ENCODE measurements around the gene STARD9. TPM values are rescaled to one million over a fixed set of nuclear protein-coding genes. Genes with fewer than 3 reads are reported as not detected.

The STARD9 gene
- total RNA-seq, 1 experiment from 2014 or later = 1.7 TPM

DNA sequence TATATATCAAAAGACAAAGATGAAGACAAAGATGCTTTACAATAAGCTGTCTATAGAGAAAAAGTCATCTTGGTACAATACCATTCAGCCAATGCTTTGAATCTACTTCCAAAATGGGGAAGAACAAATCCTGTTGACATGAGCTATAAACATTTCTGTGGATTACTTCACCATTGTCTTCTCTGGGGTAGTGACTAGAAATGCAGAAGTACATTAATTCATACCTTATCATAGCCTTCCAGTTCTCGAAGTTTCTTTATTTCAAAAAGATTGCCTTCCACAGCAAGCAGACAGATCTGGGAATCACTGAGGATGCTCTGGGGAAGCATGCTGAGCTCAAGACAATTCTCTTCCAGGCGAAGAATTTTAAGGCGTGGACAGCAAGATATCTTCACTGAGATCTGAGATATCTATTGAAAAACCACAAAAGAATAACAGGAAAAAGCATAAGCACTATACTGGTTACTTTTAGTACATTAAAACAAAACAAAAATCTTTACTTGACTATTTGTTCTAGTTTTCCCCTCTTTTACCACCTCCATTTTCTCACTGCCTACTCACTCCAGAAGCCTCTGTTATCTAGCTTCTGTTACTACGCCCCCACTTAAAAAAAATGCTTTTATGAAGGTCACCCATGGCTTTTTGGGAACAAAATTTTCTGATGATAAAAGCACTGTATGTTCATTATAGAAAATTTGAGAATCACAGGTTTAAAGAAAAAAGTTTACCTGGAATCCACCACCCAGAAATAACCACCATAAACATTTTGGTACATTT, 30.4 kb upstream of the STARD9 start:
- Histone ChIP-seq H2AFZ (no peak overlapping the region), H3K4me1 (replicated peaks; ENCODE audit: insufficient read depth) (peaks cover 13% of the 10 kb centered on the region), H3K4me3 (no peak overlapping the region), H3K27me3 (ENCODE audit: insufficient read depth, low read depth) (no peaks in the 10 kb centered on the region), H3K9me3 (ENCODE audit: insufficient read depth, low read depth) (no peaks in the 10 kb centered on the region), H3K9me2 (ENCODE audit: insufficient read depth) (no peaks in the 10 kb centered on the region), H3K4me2 (no peak overlapping the region), H3K79me2 (ENCODE audit: low read depth) (peaks cover 10% of the 10 kb centered on the region), H3K36me3 (ENCODE audit: low read depth) (no peaks in the 10 kb centered on the region), H3K27ac (no peak overlapping the region), H3F3A (ENCODE audit: insufficient read depth, low read depth) (no peaks in the 10 kb centered on the region), H4K20me1 (ENCODE audit: insufficient read depth) (no peaks in the 10 kb centered on the region)
- TF ChIP-seq EZH2 (IDR thresholded peaks at IDR 0.05; ENCODE audit: low read depth) = no peak
- TF ChIP-seq, protein P1, sequence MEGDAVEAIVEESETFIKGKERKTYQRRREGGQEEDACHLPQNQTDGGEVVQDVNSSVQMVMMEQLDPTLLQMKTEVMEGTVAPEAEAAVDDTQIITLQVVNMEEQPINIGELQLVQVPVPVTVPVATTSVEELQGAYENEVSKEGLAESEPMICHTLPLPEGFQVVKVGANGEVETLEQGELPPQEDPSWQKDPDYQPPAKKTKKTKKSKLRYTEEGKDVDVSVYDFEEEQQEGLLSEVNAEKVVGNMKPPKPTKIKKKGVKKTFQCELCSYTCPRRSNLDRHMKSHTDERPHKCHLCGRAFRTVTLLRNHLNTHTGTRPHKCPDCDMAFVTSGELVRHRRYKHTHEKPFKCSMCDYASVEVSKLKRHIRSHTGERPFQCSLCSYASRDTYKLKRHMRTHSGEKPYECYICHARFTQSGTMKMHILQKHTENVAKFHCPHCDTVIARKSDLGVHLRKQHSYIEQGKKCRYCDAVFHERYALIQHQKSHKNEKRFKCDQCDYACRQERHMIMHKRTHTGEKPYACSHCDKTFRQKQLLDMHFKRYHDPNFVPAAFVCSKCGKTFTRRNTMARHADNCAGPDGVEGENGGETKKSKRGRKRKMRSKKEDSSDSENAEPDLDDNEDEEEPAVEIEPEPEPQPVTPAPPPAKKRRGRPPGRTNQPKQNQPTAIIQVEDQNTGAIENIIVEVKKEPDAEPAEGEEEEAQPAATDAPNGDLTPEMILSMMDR (conservative IDR thresholded peaks at IDR 0.05) = no peak
- ChIA-PET CTCF (no interaction called here), POLR2A (ENCODE audit: unreplicated experiment) (no interaction called here)
- no peak for DNase-seq
- no TSS peak for BruUV-seq (replicated peaks)
- intact Hi-C loops (cut with micrococcal nuclease; ENCODE audit: unreplicated experiment) = no loop called here

DNA sequence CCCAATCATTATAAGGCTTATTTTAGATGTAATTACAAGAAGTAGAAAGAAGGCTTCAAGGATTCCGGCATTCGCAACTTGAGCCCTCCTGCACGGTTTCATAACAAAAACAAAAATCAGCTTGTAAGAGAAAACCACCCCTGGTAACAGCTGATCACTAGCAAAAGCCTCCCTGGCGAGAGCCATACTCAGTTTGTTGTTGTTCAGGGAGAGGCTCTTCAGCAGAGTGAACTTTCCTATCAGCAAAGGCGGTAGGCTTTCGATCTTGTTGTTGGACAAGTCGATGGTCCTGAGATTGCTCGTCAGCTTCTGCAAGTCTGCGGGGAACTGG, 27.5 kb upstream of the STARD9 start:
- POLR2A ChIA-PET (ENCODE audit: unreplicated experiment) = interaction anchor here (0.6 to 0.7 kb wide), 2 partner anchors 385 to 643 kb away, joined by 3 to 4 read pairs; no protein-coding TSS in a partner anchor
- Histone ChIP-seq H3K79me2 (ENCODE audit: low read depth) (peaks cover 19% of the 10 kb centered on the region), H3F3A (ENCODE audit: insufficient read depth, low read depth) (no peaks in the 10 kb centered on the region), H3K4me2 (peak overlapping the region; percentile 86), H4K20me1 (ENCODE audit: insufficient read depth) (no peaks in the 10 kb centered on the region), H3K9me2 (ENCODE audit: insufficient read depth) (no peaks in the 10 kb centered on the region), H3K27ac (peak overlapping the region; percentile 40; the same call in 1 of the 2 replicates), H3K36me3 (ENCODE audit: low read depth) (no peaks in the 10 kb centered on the region), H3K27me3 (ENCODE audit: insufficient read depth, low read depth) (no peaks in the 10 kb centered on the region), H3K4me3 (peak overlapping the region; percentile 87), H3K4me1 (replicated peaks; ENCODE audit: insufficient read depth) (peaks cover 15% of the 10 kb centered on the region), H3K9me3 (ENCODE audit: insufficient read depth, low read depth) (no peaks in the 10 kb centered on the region), H2AFZ (peak overlapping the region; percentile 97)
- BruUV-seq (replicated peaks) = no TSS peak
- DNase-seq = no peak
- TF ChIP-seq, protein P1 (conservative IDR thresholded peaks at IDR 0.05) = no peak
- TF ChIP-seq EZH2 (IDR thresholded peaks at IDR 0.05; ENCODE audit: low read depth) = no peak
- CTCF ChIA-PET = no interaction called here
- intact Hi-C loops (cut with micrococcal nuclease; ENCODE audit: unreplicated experiment) = loop anchor here (2.0 kb wide), 3 partner anchors 57 to 379 kb away; partner anchors contain the start of gene ZNF106

DNA sequence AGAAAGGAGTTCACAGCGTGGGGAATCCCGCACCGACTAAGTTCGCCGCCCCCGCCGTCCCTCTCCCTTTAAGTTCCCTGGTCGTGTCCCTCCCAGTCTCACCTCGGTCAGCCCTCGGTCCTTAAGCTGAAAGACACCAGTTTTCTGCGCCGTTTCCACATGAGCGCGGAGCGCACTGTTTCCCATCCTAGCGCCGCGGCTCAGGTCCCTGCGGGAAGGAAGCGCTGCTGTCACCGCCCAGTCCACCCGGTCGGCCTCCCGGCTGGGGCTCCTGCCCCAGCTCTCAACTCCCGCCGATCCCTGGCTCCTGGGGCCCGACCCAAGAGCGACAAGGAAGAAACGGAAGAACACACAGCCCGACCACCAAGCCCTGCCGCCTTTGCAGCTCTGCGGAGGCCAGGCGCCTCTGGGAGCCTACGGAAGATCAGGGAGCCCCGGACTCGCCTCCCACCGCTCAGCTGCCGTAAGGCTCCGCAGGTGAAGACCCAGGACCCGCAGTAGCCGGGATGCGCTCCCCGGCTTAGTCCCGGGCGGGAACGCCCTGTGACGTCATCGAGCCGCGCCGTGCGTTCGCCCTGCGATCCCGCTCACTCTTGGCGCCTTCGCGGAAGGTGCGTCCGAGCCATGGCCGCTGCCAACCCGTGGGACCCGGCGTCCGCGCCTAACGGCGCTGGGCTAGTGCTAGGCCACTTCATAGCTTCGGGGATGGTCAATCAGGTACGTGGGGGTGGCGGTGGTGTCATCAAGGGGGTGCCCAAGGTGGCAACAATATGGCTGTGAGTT, 27.0 kb upstream of the STARD9 start, which contains the start of the genes HAUS2 and LRRC57:
HAUS2 (plus strand) TSS at position 590 of the 783 bp plus-strand sequence; CDS start at position 625, 35 bp downstream.
LRRC57 (minus strand) TSS at position 545 of the 783 bp plus-strand sequence; CDS start at position 186, 359 bp downstream.
- H2AFZ ChIP-seq = peak within 1 kb of the TSS; percentile 97
- intact Hi-C loops (cut with micrococcal nuclease; ENCODE audit: unreplicated experiment) = loop anchor here (2.0 kb wide), 3 partner anchors 58 to 378 kb away; partner anchors contain the start of gene ZNF106
- ChIA-PET CTCF (interaction anchor here (0.6 kb wide), 1 partner anchor 84 kb away, joined by 5 read pairs; no protein-coding TSS in a partner anchor), POLR2A (ENCODE audit: unreplicated experiment) (interaction anchor here (0.6 to 0.7 kb wide), 3 partner anchors 159 to 644 kb away, joined by 3 to 4 read pairs (median 4); no protein-coding TSS in a partner anchor)
- peak within 1 kb of the TSS; percentile 40 for H3K27ac ChIP-seq
- H3K4me2 ChIP-seq = peak within 1 kb of the TSS; percentile 86
- peak; percentile 65 to 86 for DNase-seq
- H3K9me2 ChIP-seq (ENCODE audit: insufficient read depth) = no peaks in the 10 kb centered on the region
- no peaks in the 10 kb centered on the region for H3F3A ChIP-seq (ENCODE audit: insufficient read depth, low read depth)
- no peak for TF ChIP-seq EZH2 (IDR thresholded peaks at IDR 0.05; ENCODE audit: low read depth)
- TF ChIP-seq, protein P1 (conservative IDR thresholded peaks at IDR 0.05) = no peak
- H3K4me3 ChIP-seq = peak within 1 kb of the TSS; percentile 87
- H3K4me1 ChIP-seq (replicated peaks; ENCODE audit: insufficient read depth) = peaks cover 15% of the 10 kb centered on the region
- H3K9me3 ChIP-seq (ENCODE audit: insufficient read depth, low read depth) = no peaks in the 10 kb centered on the region
- no peaks in the 10 kb centered on the region for H4K20me1 ChIP-seq (ENCODE audit: insufficient read depth)
- H3K36me3 ChIP-seq (ENCODE audit: low read depth) = no peaks in the 10 kb centered on the region
- H3K79me2 ChIP-seq (ENCODE audit: low read depth) = peaks cover 23% of the 10 kb centered on the region
- no peaks in the 10 kb centered on the region for H3K27me3 ChIP-seq (ENCODE audit: insufficient read depth, low read depth)
- BruUV-seq (replicated peaks) = TSS peak; percentile 65

Measured in PC-9 (cell line).